HK-2 (cell line): ENCODE data around the gene RFPL1.

Experiments used
- DNase-seq: peaks from one replicate; pipeline ENCODE4 v3.0.0-alpha.2; 2018; ENCODE audit not compliant: unreplicated experiment

RFPL1 gene

DNA sequence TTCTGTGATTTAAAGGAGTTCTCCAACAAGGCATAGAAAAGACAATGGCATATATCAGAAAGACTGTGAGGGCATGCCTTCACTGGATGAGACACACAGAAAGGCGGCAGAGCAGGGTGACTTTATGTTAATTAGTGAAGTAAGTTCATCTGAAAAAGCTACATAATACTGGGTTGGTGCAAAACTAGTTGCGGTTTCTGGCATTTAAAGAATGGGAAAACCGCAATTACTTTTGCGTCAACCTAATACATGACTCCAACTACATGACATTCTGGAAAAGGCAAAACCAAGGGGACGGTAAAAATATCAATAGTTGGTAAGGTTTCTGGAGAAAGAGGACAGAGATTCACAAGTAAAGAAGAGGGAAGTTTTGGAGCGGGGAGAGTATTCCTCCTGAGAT, 5.1 kb downstream of the RFPL1 start:
- DNase-seq, result no peak

DNA sequence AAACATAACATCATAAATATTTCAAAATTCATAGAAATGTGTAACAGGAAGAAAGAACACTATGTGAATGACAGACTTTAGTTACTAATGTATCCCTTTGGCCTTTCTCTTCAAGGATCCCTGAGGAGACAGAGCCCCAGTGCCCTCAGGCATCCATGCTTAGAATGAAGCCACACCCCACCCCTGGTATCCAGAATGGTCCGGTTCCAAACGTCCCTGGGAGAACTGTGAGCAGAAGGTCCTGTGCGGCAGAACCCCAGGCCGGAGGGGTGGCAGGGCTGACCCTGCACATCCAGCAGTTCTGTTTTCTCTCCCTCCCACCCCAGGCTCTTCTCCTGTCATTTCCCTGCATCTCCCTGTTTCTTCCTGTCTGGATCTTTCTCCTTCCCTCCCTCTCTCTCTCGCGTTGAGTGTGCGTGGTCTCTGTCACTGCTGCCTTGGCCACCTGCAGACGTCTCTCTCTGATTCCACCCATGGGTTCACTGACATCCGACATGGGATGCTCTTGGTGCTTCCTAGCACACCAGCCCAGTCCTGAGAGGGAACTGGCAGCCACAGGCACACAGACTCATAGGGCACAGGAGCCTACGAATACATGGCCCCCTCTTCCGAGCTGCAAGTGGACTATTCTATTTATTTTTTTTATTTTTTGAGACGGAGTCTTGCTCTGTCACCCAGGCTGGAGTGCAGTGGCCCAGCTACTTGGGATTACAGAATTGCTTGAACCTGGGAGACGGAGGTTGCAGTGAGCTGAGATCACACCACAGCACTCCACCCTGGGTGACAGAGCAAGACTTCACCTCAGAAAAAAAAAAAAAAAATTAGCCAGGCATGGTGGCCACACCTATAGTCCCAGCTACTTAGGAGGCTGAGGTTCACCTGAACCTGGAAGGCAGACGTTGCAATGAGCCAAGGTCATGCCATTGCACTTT, 5.7 kb downstream of the RFPL1 start:
- DNase-seq, result no peak

DNA sequence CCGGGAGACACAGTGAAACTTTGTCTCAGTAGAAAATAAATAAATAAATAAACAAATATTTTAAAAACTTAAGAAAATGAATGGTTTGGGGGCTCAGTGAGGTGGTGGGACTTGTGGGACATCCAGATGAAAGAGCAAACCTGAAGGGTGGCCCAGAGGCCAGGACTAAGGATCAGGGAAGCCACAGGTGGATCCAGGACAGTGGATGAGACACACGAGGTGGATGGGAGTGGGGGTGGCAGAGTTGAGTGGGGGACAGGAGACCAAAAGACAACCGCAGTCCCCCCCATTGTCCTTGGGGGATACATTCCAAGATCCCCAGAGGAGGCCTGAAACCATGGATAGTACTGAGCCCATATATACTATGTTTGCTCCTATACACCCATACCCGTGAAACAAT, 7.1 kb downstream of the RFPL1 start:
- no peak for DNase-seq

DNA sequence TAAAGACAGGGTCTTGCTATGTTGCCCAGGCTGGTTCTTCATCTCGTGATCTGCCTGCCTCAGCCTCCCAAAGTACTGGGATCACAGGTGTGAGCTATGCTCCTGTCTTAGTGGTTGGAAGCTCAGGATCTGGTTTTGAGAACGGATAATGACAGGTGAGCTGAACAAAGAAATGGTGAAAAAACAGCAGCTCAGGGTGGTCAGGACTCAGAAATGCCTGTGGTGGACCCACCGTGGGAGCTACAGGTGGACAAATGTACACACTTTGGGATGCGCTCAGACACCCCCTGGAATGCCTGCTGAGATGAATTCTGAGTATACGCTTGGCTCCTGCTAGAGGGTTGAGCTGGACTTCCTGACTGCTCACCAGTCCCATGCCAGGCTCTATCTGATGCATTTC, 9.5 kb downstream of the RFPL1 start:
- DNase-seq, result no peak

DNA sequence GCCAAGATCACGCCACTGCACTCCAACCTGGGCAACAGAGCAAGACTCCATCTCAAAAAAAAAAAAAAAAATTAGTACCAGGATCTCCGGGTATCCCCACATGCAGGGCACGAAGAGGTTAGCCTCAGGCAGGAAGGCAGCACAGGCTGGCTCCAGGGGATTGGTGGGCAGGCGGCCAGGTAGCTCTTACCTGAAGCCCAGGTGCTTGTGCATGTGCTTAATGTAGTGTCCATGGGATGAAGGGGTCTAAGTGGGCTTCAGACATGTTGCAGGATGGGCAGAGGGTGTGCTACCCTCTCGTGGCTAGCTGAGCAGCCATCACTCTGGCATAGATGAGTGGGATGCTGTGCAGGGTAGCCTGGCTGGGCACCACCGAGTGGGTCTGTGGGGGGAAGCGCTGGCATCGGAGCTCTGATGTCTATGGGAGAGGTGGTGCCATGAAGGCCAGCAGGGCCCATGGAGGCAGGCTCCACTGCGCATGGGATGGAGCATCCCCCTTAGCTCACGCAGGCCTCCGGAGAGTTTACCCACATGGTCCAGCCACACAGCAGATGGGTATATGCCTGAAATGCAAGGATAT, 11.0 kb downstream of the RFPL1 start:
- no peak for DNase-seq

DNA sequence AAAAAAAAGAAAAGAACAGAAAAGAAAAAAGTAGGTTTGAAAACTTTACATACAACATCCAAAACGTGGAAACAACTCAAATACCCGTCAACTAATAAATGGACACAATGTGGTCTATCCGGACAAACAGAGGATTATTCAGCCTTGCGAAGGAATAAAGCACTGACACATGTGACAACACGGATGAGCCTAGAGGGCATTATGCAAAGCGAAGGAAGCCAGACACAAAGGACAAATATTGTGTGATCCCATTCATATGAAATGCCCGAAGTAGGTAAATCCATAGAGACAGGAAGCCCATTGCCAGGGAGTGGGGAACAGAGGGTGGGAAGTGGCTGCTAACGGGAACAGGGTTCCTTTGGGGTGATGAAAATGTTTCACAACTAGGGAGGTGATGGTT, 11.8 kb downstream of the RFPL1 start:
- DNase-seq, result no peak

DNA sequence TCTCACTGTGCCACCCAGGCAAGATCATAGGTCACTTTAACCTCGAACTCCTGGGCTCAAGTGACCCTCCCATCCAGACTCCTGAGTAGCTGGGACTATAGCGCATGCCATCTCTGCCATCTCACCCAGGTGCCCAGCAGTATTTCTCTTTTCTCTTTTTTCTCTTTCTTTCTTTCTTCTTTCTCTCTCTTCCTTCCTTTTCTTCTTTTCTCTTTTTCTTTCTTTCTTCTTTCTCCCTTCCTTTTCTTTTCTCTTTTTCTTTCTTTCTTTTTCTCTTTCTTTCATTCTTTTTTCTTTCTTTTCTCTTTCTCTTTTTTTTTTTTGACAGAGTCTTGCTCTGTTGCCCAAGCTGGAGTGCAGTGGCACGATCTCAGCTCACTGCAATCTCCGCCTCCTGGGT, 13.5 kb downstream of the RFPL1 start:
- no peak for DNase-seq

DNA sequence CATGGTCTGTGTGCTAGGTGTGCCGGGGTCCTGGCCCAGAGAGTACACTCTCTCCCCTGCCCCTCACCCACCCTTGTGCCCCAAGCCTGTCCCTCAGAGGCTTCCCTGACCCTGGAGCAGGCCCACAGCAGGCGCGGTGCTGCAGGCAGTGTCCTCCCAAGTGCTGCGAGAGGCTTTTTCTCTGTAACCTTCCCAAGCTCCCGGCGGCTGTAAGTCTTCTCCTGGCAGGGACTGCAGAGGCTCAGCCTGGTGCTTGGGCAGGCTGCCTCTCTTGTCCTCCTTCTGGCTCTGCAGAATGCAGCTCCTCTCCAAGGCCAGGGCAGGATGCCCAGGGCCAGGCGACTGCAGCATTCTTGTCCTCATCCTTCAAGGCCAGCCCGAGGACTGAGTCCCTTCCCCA, 15.9 kb downstream of the RFPL1 start:
- no peak for DNase-seq

DNA sequence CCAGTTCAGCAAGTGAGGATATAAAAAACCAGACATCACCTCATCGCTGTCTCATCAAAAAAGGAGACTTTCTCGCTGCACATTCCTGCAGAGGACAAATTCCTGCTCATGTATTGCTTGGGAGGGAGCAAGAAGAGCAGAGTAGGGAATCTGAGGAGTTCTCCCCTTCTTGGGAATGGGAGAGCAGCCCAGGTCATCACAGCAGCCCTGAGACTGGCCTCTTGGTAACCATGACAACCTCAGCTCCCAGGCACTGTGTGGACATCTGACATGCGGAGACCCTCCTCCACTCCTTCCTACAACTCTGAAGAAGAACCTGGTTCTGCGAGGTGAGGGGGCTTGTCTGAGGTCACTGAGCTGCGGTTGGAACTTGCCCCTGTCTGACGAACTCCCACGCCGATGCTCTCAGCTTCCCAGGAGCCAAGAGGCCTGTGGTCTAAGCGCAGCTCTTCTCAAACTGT, 17.9 kb downstream of the RFPL1 start:
- DNase-seq, result no peak

DNA sequence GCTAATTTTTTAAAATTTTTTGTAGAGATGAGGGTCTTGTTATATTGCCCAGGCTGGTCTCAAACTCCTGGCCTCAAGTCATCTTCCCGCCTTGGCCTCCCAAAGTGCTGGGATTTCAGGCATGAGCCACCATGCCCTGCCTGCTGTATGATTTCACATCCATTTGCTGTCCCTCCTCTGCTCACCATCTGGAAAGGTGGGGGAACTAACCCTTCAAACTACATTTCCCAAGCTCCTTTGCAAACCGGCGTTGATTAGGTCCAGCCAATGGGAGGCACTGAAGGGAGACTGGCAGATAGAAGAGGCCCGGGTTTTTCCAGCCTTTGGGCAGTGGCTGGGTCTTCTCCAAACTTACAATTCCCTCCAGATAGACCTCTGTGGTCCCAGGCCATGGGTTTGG, 19.3 kb downstream of the RFPL1 start:
- DNase-seq, result no peak

DNA sequence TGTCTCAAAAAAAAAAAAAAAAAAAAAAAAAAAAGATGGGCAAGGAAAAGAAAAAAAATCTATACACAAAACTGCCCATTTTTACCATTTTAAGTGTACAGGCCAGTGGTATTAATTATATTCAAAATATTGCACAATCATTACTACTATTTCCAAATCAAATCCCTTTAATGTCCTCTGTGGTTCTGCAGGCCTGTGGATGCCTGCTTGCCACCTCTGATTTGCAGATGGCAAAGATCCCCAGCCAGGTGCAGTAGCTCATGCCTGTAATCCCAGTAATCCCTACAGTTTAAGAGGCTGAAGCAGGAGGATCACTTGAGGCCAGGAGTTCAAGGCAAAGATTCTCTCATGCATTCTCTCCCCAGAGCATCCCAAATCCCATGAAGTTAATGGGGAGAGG, 20.2 kb downstream of the RFPL1 start:
- DNase-seq, result no peak

DNA sequence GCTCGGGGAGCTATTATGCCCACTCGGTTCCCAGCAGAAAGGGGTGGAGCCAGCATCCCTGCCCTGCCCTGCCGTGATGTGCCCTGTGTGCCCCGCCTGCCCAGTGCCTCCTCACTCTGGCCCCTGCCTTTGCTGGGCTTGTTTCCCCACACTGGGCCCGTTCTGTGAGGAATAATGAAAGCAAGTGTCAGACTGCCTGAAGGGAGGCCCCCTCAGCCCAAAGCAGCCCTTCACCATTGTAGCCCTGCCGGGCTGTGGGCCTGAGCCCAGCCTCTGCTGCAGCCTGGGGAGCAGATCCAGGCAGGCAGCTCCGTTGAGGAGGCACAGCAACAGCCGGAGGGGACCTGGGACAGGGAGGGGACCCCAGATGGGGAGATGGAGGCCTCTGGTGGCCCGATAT, 21.4 kb downstream of the RFPL1 start:
- DNase-seq, result no peak

DNA sequence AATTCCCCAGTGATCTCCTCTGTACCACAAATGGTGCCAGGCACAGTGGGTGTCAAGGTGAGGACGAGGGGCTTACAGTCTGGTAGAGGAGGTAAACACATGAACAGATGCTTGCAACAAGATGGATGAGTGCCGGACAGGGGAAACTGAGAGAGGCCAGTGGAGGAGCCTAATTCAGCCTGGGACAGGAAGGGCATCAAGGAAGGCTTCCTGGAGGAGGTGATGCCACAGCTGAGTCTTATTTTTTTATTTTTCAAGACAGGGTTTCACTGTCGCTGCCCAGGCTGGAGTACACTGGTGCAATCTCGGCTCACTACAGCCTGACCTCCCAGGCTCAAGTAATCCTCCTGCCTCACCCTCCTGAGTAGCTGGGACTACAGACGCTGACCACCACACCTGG, 22.9 kb downstream of the RFPL1 start:
- DNase-seq, result no peak

DNA sequence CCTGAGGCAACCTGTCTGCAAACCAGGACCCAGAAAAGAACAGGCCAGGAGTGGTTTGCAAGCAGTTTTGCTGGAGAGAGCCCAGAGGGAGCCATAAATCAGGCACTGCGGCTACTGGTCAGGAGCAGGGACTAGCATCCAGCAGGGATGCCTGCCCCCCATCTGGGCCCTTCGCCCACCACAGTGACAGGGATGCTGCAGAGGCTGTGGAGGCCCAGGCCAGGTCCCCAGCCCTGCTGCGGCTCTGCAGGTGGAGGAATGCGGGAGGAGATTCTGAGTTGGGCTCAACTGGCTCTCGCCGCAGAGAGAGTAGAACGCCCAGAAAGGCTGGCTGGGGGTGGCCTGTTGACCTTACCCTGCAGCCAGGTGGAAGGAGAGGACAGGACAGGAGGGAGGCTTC, 25.2 kb downstream of the RFPL1 start:
- DNase-seq, result no peak

DNA sequence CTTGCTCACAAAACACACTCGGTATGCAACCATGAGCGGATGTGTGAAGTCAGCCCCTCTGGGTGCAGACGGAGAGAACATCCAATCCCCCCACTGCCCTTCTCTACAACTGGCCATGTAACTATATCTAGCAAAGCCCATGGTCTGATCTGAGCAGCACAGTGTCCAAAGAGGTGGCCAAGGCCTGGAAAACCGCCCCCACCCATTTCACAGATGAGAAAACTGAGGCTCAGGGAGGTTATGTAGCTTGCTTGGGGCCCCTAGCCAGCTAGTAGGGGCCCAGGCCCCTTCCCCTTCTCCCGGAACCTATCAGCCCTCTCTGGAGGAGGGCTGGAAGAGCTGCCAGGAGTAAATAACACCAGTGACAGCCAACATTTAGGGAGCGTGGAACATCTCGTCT, 26.2 kb downstream of the RFPL1 start:
- no peak for DNase-seq

DNA sequence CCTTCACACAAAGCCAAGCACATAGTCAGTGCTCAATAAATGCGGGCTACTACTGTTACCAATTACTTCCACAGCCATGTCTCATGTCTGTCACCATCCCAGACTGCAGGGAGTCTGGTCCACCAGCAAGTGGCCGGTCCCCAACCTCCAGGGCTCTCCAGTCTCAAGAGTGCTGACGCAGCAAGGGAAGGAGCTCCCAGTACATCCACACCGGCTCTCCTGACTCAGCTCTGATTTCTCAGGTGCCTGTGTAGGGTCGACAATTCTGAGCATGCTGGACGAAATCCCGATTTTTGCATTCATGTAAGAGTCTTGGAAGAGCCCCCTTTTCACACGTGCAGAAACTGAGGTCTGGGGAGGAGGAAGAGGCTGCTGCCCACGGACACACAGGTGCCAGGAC, 31.4 kb downstream of the RFPL1 start:
- no peak for DNase-seq

DNA sequence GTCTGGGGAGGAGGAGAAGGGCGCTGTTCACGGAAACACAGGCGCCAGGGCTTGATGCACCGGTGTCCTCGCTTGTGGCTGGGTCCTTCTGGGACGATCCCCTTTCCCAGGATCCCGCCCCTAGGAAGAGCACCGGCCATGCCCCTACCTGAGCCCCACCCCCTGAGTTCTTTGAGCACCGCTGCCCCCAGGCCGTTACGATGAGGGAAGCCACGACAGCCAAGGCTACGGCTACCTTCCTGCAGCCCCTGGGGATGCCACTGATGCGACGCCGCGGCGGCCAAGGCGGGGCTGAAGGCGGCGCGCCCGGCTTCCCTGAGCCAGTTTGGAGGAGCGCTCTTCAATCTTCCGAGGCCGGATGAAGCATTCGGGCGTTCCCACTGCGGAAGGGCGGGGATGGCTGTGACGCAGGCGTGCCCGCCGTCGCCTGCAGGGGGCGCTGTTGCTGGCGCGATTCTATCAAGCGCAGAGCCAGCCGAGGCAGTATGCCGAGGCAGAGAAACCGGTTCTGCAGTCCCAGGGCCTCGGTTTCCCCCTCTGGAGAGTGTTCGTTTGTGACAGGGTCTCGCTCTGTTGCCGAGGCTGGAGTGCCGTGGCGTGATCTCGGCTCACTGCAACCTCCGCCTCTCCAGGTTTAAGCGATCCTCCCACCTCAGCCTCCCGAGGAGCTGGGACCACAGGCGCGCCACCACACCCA, 31.9 kb downstream of the RFPL1 start:
- peak; percentile 76 for DNase-seq

DNA sequence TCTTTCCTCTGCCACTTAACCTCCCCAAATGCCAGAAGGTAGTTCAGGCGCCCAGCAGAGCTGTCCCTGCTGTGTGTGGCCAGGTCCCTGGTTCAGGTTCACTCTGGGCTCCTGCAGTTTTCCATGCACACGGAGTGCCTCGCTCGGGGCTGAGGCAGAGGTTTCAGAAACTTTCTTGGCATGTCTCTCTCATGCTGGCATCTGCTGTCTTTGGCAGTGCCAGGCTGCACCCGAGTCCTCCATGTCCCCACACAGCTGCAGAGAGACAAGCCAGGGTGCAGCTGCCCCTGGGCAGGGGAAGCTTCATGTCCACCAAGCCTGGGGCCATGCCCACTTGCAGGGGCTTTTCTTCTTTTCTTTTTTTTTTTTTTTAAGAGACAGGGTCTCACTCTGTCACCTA, 34.6 kb downstream of the RFPL1 start:
- no peak for DNase-seq

DNA sequence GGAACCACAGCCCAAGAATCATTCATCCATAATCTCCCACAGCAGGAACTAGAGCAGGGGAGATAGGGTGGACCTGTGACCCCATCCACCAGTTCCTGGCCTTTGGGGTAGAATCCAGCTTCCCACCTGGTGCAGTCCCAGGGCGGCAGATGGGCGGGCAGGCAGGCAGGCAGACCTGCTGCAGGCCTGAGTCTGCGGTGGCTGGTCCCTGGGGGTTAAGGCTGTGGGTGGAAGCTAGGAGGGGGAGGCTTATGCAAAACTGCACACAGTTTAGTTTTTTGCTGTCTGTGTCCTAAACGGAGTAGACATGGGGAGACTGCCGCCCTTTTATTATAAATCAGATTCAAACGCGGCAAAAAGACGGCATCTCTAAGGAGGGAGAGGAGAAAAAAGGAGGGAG, 37.2 kb downstream of the RFPL1 start:
- no peak for DNase-seq

DNA sequence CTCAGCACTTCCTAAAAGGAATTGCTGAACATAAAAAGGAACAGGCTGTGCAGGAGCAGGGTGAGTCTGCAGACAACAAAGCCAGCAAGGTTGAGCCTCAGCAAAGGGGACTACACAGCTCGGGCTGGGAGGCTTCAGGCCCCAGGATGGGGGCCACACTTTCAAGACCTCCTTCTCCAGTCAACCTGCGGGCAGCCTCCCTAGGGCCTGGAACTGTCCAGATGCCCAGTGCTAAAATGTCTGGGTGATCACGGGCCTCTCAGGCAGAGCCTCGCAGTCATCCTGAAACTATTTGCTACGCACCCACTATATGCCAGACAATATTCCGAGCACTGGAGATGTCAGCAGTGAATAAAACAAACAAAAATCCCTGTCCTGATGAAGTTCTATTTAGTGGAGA, 37.7 kb downstream of the RFPL1 start:
- DNase-seq, result no peak

DNA sequence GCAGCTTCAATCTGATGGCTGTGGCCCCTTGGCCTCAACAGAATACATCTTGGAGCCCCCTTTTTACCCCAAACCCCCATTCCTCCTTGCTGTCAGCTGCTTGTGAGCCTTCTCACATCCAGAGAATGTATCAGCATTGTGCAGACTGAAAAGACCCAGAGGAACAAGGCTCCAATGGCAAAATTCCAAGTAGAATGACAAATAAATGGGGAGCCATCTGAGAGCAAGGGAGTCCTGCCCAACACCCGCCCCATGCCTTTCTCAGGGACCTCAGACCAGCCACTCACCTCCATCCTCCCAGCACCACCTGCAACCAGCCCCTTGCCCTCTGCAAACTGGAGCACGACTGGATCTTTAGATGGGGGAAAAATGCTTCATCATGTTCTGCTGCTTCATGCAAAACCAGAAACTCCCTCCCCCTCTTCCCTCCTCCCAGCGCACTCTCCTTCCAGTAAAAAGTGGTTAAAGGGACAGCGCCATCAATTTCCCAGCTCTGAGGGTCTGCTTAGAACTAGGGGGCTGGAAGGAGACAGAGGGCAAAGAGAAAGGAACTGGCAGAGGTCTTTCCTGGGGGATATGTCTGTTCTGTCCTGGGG, 39.4 kb downstream of the RFPL1 start:
- no peak for DNase-seq
